Activated CD4-positive, alpha-beta T cell treated with anti-CD3 and anti-CD28 coated beads, Interleukin-2, amount 10 ng/mL, durations not matched to agents 24 days and 14 days (primary cell): ENCODE results near the gene JAK1. TPM values are rescaled to one million over a fixed set of nuclear protein-coding genes. Genes with fewer than 3 reads are reported as not detected.

ENCODE experiments used
- DNase-seq: peaks from one replicate; pipeline ENCODE4 v3.0.0; 2022
- H3K27ac Mint-ChIP-seq: one replicate; pipeline ENCODE4 v1.8.0; 2022; ENCODE audit warnings: mild to moderate bottlenecking, mixed read lengths
- H3K27me3 Mint-ChIP-seq: one replicate; pipeline ENCODE4 v1.8.0; 2022; ENCODE audit warnings: mixed read lengths
- H3K36me3 Mint-ChIP-seq: one replicate; pipeline ENCODE4 v1.8.0; 2022; ENCODE audit warnings: low read depth, mild to moderate bottlenecking, mixed read lengths
- H3K4me1 Mint-ChIP-seq: one replicate; pipeline ENCODE4 v1.8.0; 2021; ENCODE audit warnings: mixed read lengths
- H3K4me3 Mint-ChIP-seq: one replicate; pipeline ENCODE4 v1.8.0; 2022; ENCODE audit warnings: mild to moderate bottlenecking, moderate library complexity, mixed read lengths
- H3K9me3 Mint-ChIP-seq: one replicate; pipeline ENCODE4 v1.8.0; 2021; ENCODE audit warnings: mixed read lengths
- intact Hi-C: fragments of 100-400 bp; cut with micrococcal nuclease; formaldehyde crosslinking; loops from one replicate; pipeline ENCODE4 v1.15.1; 2023
- total RNA-seq: library from RNA; stranded (reverse); gene quantifications from 2 replicates; pipeline ENCODE4 v1.2.3, GENCODE V29; 2022

Gene JAK1
- total RNA-seq, 1 donor from 2014 or later, result 86.6 TPM

GRCh38 chr1:64864018-64864940, 102.1 kb downstream of the JAK1 start:
- H3K27ac Mint-ChIP-seq, result peak overlapping the region; percentile 75
- peak; percentile 77 for DNase-seq
- peaks cover 24% of the 10 kb centered on the region for H3K4me1 Mint-ChIP-seq
- no peak overlapping the region for H3K4me3 Mint-ChIP-seq
- intact Hi-C loops, result loop anchor here (5.0 kb wide), 3 partner anchors 98 to 203 kb away; no protein-coding TSS in a partner anchor
- peaks cover 55% of the 10 kb centered on the region for H3K36me3 Mint-ChIP-seq
- no peaks in the 10 kb centered on the region for H3K27me3 Mint-ChIP-seq
- H3K9me3 Mint-ChIP-seq, result no peaks in the 10 kb centered on the region

GRCh38 chr1:64861611-64862010, 104.7 kb downstream of the JAK1 start:
- H3K27ac Mint-ChIP-seq, result no peak overlapping the region
- H3K9me3 Mint-ChIP-seq, result no peaks in the 10 kb centered on the region
- intact Hi-C loops, result loop anchor here (5.0 kb wide), 3 partner anchors 101 to 206 kb away; no protein-coding TSS in a partner anchor
- H3K27me3 Mint-ChIP-seq, result no peaks in the 10 kb centered on the region
- DNase-seq, result no peak
- no peak overlapping the region for H3K4me3 Mint-ChIP-seq
- H3K4me1 Mint-ChIP-seq, result peaks cover 22% of the 10 kb centered on the region
- peaks cover 65% of the 10 kb centered on the region for H3K36me3 Mint-ChIP-seq

DNA sequence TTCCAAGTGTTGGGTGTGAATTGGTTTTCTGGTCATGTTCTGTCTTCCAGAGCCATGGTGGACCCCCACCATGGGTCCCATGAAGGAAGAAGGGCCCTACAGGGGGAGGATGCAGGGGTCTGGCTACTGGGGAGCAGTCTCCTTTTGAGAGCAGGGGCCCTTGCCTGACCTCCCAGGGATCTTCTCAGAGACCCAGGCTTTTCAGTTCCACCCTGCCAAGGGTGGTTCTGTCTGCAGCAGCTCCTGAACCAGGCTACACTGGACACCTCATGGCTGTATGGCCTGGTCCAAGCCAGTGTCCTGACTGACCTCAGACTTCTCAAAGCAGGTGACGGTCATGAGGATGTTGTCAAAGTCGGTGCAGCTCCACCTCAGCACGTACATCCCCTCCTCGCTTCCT, 109.0 kb downstream of the JAK1 start:
- no peak overlapping the region for H3K27ac Mint-ChIP-seq

GRCh38 chr1:64856553-64856952, 109.8 kb downstream of the JAK1 start:
- no peak overlapping the region for H3K27ac Mint-ChIP-seq
- DNase-seq, result no peak
- no peak overlapping the region for H3K4me3 Mint-ChIP-seq
- peaks cover 8% of the 10 kb centered on the region for H3K4me1 Mint-ChIP-seq
- intact Hi-C loops, result no loop called here
- no peaks in the 10 kb centered on the region for H3K9me3 Mint-ChIP-seq
- peaks cover 76% of the 10 kb centered on the region for H3K36me3 Mint-ChIP-seq
- no peaks in the 10 kb centered on the region for H3K27me3 Mint-ChIP-seq

More for the DNA sequence above, 109.0 kb downstream of the JAK1 start:
- no peaks in the 10 kb centered on the region for H3K9me3 Mint-ChIP-seq
- intact Hi-C loops, result no loop called here
- no peaks in the 10 kb centered on the region for H3K27me3 Mint-ChIP-seq
- no peak overlapping the region for H3K4me3 Mint-ChIP-seq
- peaks cover 71% of the 10 kb centered on the region for H3K36me3 Mint-ChIP-seq
- H3K4me1 Mint-ChIP-seq, result peaks cover 9% of the 10 kb centered on the region
- DNase-seq, result no peak

DNA sequence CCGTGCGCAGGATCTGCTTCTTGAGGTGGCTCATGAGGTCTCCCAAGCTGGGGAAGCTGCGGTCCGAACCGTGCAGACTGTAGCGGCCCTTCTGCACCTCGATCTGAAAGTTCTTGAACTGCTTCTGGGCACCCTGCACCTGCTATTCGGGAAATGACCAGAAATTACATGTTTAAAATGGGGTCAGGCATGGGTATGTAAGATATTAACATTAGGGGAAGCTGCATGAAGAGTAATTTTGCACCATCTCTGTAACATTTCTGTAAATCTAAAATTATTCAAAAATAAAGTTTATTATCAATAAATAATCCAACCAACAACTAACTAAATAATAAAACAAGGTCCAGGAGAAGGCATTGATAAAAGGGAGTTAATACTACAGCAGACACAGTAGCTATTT, 110.8 kb downstream of the JAK1 start:
- peaks cover 76% of the 10 kb centered on the region for H3K36me3 Mint-ChIP-seq
- no peak for DNase-seq
- intact Hi-C loops, result no loop called here
- H3K9me3 Mint-ChIP-seq, result no peaks in the 10 kb centered on the region
- peaks cover 6% of the 10 kb centered on the region for H3K4me1 Mint-ChIP-seq
- H3K27ac Mint-ChIP-seq, result no peak overlapping the region
- no peak overlapping the region for H3K4me3 Mint-ChIP-seq
- no peaks in the 10 kb centered on the region for H3K27me3 Mint-ChIP-seq

DNA sequence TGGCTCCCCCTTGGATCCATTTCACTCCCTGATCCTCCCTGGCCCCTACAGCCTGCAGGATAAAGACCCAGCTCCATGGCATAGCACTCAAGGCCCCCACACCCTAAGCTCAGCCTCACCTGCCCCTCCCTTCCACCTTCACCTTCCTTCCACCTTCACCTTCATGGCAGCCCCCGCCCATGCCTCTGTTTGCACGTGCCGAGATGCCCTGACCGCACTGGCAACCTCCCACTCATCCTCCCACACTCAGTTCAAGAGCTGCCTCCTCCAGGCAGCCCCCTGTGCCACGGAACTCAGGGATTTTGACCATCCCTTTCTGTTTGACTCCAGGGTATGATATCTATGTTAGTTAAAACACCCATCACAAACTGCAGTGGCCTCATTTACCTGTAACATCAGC, 111.7 kb downstream of the JAK1 start:
- Mint-ChIP-seq H3K27ac (peak overlapping the region; percentile 45), H3K36me3 (peaks cover 78% of the 10 kb centered on the region)

DNA sequence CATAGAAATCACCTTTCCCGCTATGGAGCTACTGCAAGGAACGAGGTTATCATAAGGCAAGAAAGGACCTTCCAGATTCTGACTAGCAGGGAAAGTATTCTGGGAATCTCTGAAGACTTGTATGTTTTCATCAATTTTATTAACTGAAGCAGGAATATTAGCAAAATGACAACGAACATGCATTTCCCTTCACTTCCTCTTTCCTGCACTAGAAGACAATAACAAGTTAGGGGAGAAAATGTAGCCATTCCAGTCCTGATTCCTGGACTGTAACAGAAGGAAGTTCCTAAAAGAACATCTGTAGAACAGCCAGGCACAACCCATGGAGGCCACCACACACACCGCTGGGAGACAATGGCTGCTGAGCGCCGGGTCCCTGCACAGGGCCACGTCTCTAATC, 114.7 kb downstream of the JAK1 start:
- intact Hi-C loops, result no loop called here
- H3K4me1 Mint-ChIP-seq, result peaks cover 6% of the 10 kb centered on the region
- H3K36me3 Mint-ChIP-seq, result peaks cover 62% of the 10 kb centered on the region
- H3K9me3 Mint-ChIP-seq, result no peaks in the 10 kb centered on the region
- H3K27me3 Mint-ChIP-seq, result no peaks in the 10 kb centered on the region
- no peak overlapping the region for H3K27ac Mint-ChIP-seq
- DNase-seq, result no peak
- no peak overlapping the region for H3K4me3 Mint-ChIP-seq

More for the DNA sequence above, 111.7 kb downstream of the JAK1 start:
- Mint-ChIP-seq H3K4me3 (no peak overlapping the region), H3K27me3 (no peaks in the 10 kb centered on the region), H3K9me3 (no peaks in the 10 kb centered on the region), H3K4me1 (peaks cover 6% of the 10 kb centered on the region)
- DNase-seq, result no peak
- intact Hi-C loops, result no loop called here

DNA sequence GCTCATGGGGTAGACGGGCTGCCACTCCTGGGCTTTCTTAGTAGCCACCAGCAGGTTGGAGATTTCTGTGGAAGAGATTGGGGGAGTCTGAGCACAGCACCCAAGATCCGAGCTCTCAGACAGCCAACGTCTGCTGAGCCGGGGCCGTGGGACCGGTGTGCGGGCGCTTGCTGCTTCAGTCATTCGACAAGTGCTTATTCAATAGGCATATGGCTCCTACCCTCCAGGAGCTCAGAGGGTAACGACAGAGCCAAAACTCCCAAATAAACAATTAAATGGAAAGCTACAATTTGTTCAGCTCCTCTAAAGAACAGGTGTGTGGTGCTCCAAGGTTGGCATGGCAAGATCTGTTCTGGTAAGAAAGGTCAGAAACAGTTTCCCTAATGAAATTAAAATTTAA, 115.5 kb downstream of the JAK1 start:
- intact Hi-C loops, result no loop called here
- Mint-ChIP-seq H3K9me3 (no peaks in the 10 kb centered on the region), H3K4me1 (peaks cover 6% of the 10 kb centered on the region), H3K27ac (no peak overlapping the region), H3K4me3 (no peak overlapping the region), H3K27me3 (no peaks in the 10 kb centered on the region), H3K36me3 (peaks cover 64% of the 10 kb centered on the region)
- DNase-seq, result no peak

- Mint-ChIP-seq H3K4me1 (peaks cover 6% of the 10 kb centered on the region), H3K36me3 (peaks cover 58% of the 10 kb centered on the region), H3K27me3 (no peaks in the 10 kb centered on the region), H3K27ac (peak overlapping the region; percentile 41), H3K9me3 (no peaks in the 10 kb centered on the region), H3K4me3 (no peak overlapping the region)
- DNase-seq, result no peak
- intact Hi-C loops, result no loop called here
These were observed 116.4 kb downstream of the JAK1 start for GRCh38 chr1:64849942-64850341.

- Mint-ChIP-seq H3K4me1 (peaks cover 2% of the 10 kb centered on the region), H3K27ac (no peak overlapping the region), H3K36me3 (peaks cover 59% of the 10 kb centered on the region), H3K9me3 (no peaks in the 10 kb centered on the region), H3K27me3 (no peaks in the 10 kb centered on the region), H3K4me3 (no peak overlapping the region)
- intact Hi-C loops, result no loop called here
- no peak for DNase-seq
These were observed 117.5 kb downstream of the JAK1 start for GRCh38 chr1:64848803-64849202.

DNA sequence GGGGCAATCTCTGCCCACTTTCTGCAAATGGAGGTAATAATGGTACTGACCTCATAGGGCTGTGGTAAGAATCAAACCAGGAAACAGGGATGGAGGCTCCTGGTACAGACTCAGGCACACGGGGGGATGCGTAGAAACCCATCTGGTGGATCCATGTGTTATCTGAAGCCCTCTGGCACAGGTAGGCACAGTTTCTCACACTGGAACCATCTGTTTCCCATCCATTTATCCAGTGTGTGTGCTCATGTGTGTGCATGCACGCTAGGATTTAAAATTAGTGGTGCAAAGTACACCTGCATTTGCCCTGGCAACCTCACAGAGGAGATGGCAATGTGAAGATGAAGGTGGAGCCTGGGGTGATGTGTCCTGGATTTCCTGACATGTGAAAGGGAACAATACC, 118.2 kb downstream of the JAK1 start:
- no peak overlapping the region for H3K27ac Mint-ChIP-seq
- intact Hi-C loops, result no loop called here
- peaks cover 57% of the 10 kb centered on the region for H3K36me3 Mint-ChIP-seq
- DNase-seq, result no peak
- peaks cover 2% of the 10 kb centered on the region for H3K4me1 Mint-ChIP-seq
- H3K9me3 Mint-ChIP-seq, result no peaks in the 10 kb centered on the region
- H3K27me3 Mint-ChIP-seq, result no peaks in the 10 kb centered on the region
- H3K4me3 Mint-ChIP-seq, result no peak overlapping the region

- intact Hi-C loops, result no loop called here
- Mint-ChIP-seq H3K27ac (no peak overlapping the region), H3K4me1 (peaks cover 2% of the 10 kb centered on the region), H3K9me3 (no peaks in the 10 kb centered on the region), H3K4me3 (no peak overlapping the region), H3K36me3 (peaks cover 57% of the 10 kb centered on the region), H3K27me3 (no peaks in the 10 kb centered on the region)
- no peak for DNase-seq
These were observed 118.7 kb downstream of the JAK1 start for GRCh38 chr1:64847666-64848065.

- Mint-ChIP-seq H3K27ac (peak overlapping the region; percentile 49), H3K9me3 (no peaks in the 10 kb centered on the region), H3K27me3 (no peaks in the 10 kb centered on the region), H3K4me3 (no peak overlapping the region), H3K4me1 (no peaks in the 10 kb centered on the region), H3K36me3 (peaks cover 58% of the 10 kb centered on the region)
- intact Hi-C loops, result no loop called here
- DNase-seq, result no peak
These were observed 119.5 kb downstream of the JAK1 start for GRCh38 chr1:64846573-64847430.
